HG02970 (cell line): ENCODE results near the gene FUT3.

Experiments used
- ATAC-seq: cut with Tn5 transposase; IDR thresholded peaks from one replicate; pipeline ENCODE4 v1.9.1; 2021; ENCODE audit warnings: mild to moderate bottlenecking, moderate library complexity, moderate number of reproducible peaks; ENCODE audit not compliant: unreplicated experiment, low FRiP score

The FUT3 gene

GRCh38 chr19:5804516-5805461, 46.5 kb downstream of the FUT3 start, which contains the start of gene NRTN:
Gene NRTN (plus strand): TSS chr19:5805067. CDS start chr19:5824166, 19,099 bp downstream.
- no peak for ATAC-seq

GRCh38 chr19:5803752-5804515, 47.3 kb downstream of the FUT3 start:
- ATAC-seq = peak; percentile 52

GRCh38 chr19:5803441-5803751, 47.9 kb downstream of the FUT3 start:
- no peak for ATAC-seq

- ATAC-seq = no peak
Measured at GRCh38 chr19:5801796-5802619, 49.2 kb downstream of the FUT3 start.

GRCh38 chr19:5800361-5801270, 50.6 kb downstream of the FUT3 start:
- ATAC-seq = no peak

DNA sequence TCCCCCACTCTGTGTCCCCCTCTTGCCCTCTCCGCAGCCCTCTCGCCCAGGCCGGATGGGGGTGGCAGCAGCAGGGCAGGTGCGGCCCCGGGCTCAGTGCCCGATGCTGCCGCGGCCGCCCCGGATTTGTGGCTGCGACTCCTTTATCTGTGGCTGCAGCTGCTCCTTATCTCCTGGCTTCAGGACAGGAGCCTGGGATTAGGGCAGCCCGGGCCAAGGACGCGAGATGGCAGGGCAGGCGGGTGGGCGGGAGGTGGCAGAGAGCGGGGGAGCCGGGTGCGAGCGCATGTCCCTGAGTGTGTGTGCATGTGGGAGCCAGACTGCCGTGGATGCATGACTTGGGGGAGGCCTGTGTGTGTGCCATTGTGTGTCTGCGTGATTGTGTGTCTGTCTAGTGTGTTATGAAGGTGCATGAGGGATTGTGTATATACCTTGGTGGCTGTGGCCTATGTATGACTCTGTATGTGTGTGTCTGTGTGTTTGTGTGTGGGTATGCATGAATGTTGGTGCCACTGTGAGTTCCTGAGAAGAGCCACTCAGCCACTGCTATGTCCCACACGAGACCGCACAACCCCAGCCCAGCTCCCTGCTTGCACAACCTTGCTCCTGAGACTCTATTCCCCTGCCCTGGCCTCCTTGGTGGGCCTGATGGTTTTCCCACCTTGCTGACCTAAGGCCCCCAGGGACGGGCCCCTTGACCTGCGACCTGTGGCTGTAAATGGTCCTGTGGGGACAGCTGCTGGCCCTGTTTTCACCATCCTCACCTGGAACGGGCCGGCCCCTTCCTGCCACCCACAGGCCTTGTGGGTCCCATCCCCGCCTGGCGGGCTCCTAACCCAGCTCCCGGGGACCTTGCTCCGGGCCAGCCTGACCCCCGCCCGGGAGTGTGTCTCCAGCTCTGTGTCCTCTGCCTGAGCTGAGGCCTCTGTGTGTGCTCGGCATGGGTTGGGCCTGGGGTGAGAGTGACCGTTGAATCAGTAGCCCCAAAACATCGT, 51.7 kb downstream of the FUT3 start:
- ATAC-seq = no peak

GRCh38 chr19:5798244-5798643, 53.0 kb downstream of the FUT3 start:
- ATAC-seq = no peak

GRCh38 chr19:5795382-5795919, 55.8 kb downstream of the FUT3 start:
- ATAC-seq = no peak

DNA sequence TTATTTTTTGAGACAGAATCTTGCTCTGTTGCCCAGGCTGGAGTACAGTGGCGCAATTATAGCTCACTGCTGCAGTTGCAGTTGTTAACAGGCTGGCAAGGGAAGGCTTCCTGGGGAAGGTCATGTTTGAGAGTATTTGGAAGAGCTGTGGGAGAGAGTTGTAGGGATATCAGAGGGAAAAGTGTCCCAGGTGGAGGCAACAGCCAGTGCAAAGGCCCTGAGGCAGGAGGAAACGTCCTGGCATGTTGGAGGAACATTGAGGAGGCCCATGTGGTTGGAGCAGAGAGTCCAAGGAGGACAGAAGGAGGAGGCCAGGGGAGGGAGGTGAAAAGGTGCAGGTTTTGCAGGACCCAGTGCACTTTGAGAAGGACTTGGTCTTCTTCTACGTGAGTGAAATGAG, 58.1 kb downstream of the FUT3 start:
- no peak for ATAC-seq
